Uterus (tissue), 4 donors: ENCODE data around the gene ASCC1. TPM values are rescaled to one million over a fixed set of nuclear protein-coding genes. Genes with fewer than 3 reads are reported as not detected.
"Not testable (repeated sequence)": the region's sequence is repeated elsewhere in the genome, so short reads cannot be mapped to it uniquely, and the experiment has no call there.

Experiments
- DNase-seq, 2 donors: peaks; one replicate each; pipeline ENCODE4 v3.0.0-alpha.2; 2019 to 2020
- H3K27ac ChIP-seq, 2 donors: fragments of 200-600 bp; sonication (generic); 1 replicate in 1 of 2; 2 replicates in 1 of 2; pipeline ENCODE4 v1.5.1; 2016 to 2018
- H3K27me3 ChIP-seq, 2 donors: fragments of 200-600 bp; sonication (generic); one replicate each; pipeline ENCODE4 v1.5.1; 2018 to 2019; ENCODE audit warnings: control low read depth in 1 of 2
- H3K36me3 ChIP-seq, 2 donors: fragments of 200-600 bp; sonication (generic); one replicate each; pipeline ENCODE4 v1.5.1; 2019; ENCODE audit warnings: control low read depth in 1 of 2
- H3K4me1 ChIP-seq, 2 donors: fragments of 200-600 bp; sonication (generic); one replicate each; pipeline ENCODE4 v1.5.1; 2018 to 2019; ENCODE audit warnings: control low read depth in 1 of 2
- H3K4me3 ChIP-seq, 2 donors: fragments of 200-600 bp; sonication (generic); 1 replicate in 1 of 2; 2 replicates in 1 of 2; pipeline ENCODE4 v1.5.1; 2018 to 2019; ENCODE audit warnings: mild to moderate bottlenecking in 1 of 2
- H3K9me3 ChIP-seq, 2 donors: fragments of 200-600 bp; sonication (generic); one replicate each; pipeline ENCODE4 v1.5.1; 2019; ENCODE audit warnings: control low read depth in 1 of 2
- POLR2A ChIP-seq, 2 donors: fragments of 450-650 bp; IDR thresholded peaks; one replicate each; pipeline ENCODE4 v1.6.1; 2016; ENCODE audit warnings: antibody characterized with exemption in 2 of 2, mild to moderate bottlenecking in 1 of 2, moderate library complexity in 1 of 2
- intact Hi-C: fragments of 100-400 bp; cut with DNase I; formaldehyde crosslinking; loops from one replicate; pipeline ENCODE4 v1.15.1; 2023; ENCODE audit warnings: low total_unique reads
- total RNA-seq, 4 donors: library from RNA; depleted of rRNA in 3 of 4; stranded (reverse); fragments of >200 nt in 3 of 4; gene quantifications; one replicate each; pipeline versions ENCODE4 v1.1.0 to v1.2.4, GENCODE V29; 2014 to 2023
- TF ChIP-seq, protein P1 (sequence below), 4 experiments: fragments of 200-600 bp in 2 of 4; fragments of 450-650 bp in 2 of 4; sonication (generic) in 2 of 4; IDR thresholded peaks; one replicate each; pipeline ENCODE4 v1.5.1; 2016 to 2019; ENCODE audit warnings: antibody characterized with exemption in 4 of 4, mild to moderate bottlenecking in 2 of 4, moderate library complexity in 1 of 4
- donor health status: DM: yes; HTN: yes; CAD: no.

The ASCC1 gene
- total RNA-seq, 4 donors from 2014 or later: 17.9 to 156 (median 38.4) TPM

DNA sequence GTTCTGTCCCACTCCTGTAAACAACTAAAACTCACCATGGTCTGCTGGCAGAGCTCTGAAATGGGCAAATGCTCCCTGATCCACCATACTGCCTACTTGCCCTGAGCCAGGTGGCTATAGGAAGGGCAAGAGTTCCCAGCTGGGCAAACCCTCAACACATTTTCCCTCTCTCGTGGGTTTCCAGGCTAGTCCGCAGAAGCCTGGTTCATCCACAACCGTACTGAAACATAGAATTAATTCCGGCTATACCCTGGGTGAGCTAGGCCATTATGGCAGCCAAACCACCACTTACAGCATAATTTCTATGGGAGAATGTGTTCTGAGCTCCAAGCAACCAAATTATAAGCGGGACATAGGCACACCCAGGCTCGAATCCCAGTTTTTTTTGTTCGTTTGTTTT is 37.5 kb upstream of the ASCC1 start:
- H3K4me1 ChIP-seq: peaks cover 23 to 38% of the 10 kb centered on the region in 2 donors

DNA sequence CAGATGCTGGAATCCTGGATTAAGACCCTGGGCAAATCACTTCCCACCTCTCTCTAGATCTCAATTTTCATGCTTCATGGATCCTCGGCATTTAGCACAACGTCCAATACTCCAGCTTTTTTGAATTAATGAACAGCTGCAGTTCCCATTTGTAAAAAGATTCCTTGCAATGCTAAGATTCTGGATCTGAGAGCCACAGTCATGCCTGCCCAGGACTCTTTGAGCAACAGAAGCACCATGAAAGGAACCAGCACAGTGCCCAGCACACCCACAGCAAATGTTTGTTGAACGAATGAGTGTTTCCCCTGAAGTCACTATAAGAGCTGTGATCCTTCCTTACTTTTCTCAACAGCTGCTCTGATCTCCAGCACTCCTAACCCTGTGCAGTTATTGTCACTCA is 36.9 kb upstream of the ASCC1 start:
- H3K4me1 ChIP-seq: peaks cover 25 to 41% of the 10 kb centered on the region in 2 donors
- H3K27me3 ChIP-seq: no peaks in the 10 kb centered on the region
- intact Hi-C loops: no loop called here
- no peaks in the 10 kb centered on the region for H3K9me3 ChIP-seq
- H3K27ac ChIP-seq: peak overlapping the region; percentile 92 to 99
- H3K36me3 ChIP-seq: no peaks in the 10 kb centered on the region
- no peak overlapping the region for H3K4me3 ChIP-seq
- no peak for DNase-seq
- TF ChIP-seq, protein P1, sequence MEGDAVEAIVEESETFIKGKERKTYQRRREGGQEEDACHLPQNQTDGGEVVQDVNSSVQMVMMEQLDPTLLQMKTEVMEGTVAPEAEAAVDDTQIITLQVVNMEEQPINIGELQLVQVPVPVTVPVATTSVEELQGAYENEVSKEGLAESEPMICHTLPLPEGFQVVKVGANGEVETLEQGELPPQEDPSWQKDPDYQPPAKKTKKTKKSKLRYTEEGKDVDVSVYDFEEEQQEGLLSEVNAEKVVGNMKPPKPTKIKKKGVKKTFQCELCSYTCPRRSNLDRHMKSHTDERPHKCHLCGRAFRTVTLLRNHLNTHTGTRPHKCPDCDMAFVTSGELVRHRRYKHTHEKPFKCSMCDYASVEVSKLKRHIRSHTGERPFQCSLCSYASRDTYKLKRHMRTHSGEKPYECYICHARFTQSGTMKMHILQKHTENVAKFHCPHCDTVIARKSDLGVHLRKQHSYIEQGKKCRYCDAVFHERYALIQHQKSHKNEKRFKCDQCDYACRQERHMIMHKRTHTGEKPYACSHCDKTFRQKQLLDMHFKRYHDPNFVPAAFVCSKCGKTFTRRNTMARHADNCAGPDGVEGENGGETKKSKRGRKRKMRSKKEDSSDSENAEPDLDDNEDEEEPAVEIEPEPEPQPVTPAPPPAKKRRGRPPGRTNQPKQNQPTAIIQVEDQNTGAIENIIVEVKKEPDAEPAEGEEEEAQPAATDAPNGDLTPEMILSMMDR (IDR thresholded peaks at IDR 0.05): no peak
- TF ChIP-seq POLR2A (IDR thresholded peaks at IDR 0.05): no peak

More for the DNA sequence above, 37.5 kb upstream of the ASCC1 start:
- Histone ChIP-seq H3K27me3 (no peaks in the 10 kb centered on the region), H3K27ac (peak overlapping the region; percentile 92 to 99), H3K9me3 (no peaks in the 10 kb centered on the region), H3K4me3 (no peak overlapping the region), H3K36me3 (no peaks in the 10 kb centered on the region)
- no peak for TF ChIP-seq POLR2A (IDR thresholded peaks at IDR 0.05)
- TF ChIP-seq, protein P1 (IDR thresholded peaks at IDR 0.05): no peak
- intact Hi-C loops: no loop called here
- DNase-seq: no peak

DNA sequence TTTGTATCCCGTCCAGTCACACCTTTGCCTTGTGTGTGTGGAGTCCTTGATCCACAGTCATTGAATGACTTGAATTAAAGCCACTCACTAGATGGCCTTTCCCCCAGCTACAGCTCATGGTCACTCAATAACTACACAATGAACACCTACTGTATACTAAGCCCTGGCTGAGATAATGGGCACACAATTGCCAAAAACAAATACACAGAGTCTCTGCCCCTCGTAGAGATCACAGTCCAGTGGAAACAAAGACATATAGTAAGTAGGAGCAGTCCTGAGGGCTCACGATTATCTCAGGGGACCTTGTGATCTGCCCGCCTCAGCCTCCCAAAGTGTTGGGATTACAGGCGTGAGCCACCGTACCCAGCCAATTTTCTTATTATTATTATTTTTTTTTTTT is 35.6 kb upstream of the ASCC1 start:
- TF ChIP-seq, protein P1 (IDR thresholded peaks at IDR 0.05): no peak
- TF ChIP-seq POLR2A (IDR thresholded peaks at IDR 0.05): no peak

DNA sequence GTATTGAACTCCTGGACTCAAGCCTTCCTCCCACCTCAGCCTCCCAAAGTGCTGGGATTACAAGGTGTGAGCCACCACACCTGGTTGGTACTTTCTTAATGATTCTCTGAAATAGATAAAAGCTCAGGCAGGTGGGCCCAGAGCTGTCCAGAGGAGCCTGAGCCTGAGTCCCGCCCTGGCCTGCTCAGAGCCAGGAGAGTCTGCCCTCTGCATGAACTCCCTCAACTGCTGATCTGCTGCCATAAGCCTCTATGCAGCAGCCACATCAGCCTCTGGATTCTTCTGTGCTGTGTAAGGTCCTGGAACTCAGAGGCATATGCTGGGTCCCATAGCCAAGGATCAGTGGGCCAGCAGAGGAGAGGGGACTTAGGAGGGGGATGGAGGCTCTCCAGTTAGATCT is 34.6 kb upstream of the ASCC1 start:
- Histone ChIP-seq H3K4me3 (no peak overlapping the region), H3K27ac (peak overlapping the region; percentile 92 to 99), H3K36me3 (no peaks in the 10 kb centered on the region), H3K4me1 (peaks cover 24 to 45% of the 10 kb centered on the region in 2 donors), H3K27me3 (no peaks in the 10 kb centered on the region), H3K9me3 (no peaks in the 10 kb centered on the region)
- DNase-seq: peak; percentile 77 to 80
- intact Hi-C loops: no loop called here
- TF ChIP-seq, protein P1 (IDR thresholded peaks at IDR 0.05): no peak
- no peak for TF ChIP-seq POLR2A (IDR thresholded peaks at IDR 0.05)

More for the DNA sequence above, 35.6 kb upstream of the ASCC1 start:
- Histone ChIP-seq H3K4me3 (no peak overlapping the region), H3K9me3 (no peaks in the 10 kb centered on the region), H3K36me3 (no peaks in the 10 kb centered on the region), H3K4me1 (peaks cover 30 to 51% of the 10 kb centered on the region in 2 donors), H3K27me3 (no peaks in the 10 kb centered on the region), H3K27ac (peak overlapping the region; percentile 92 to 99)
- intact Hi-C loops: no loop called here
- DNase-seq: no peak

DNA sequence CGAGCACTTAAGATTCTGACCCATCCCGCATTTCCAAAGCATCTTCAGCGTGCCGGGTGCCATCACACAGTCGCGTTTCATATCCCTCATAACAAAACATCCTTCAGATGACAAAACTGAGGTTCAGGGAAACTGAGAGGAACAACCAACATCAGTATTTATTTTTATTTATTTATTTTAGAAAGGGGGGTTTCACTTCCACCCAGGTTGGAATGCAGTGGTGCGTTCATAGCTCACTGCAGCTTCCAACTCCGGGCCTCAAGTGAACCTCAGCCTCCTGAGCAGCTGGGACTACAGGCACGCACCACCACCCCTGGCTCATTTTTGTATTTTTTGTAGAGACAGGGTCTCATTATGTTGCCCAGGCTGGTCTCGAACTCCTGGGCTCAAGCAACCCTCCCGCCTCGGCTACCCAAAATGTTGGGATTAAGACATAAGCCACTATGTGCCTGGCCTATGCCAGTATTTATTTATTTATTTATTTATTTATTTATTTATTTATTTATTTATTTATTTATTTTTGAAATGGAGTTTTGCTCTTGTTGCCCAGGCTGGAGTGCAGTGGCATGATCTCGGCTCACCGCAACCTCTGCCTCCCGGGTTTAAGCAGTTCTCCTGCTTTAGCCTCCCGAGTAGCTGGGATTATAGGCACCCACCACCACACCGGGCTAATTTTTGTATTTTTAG is 33.2 kb upstream of the ASCC1 start:
- intact Hi-C loops, DNase-seq, H3K4me3 ChIP-seq, H3K9me3 ChIP-seq, H3K27me3 ChIP-seq, H3K36me3 ChIP-seq: not testable (repeated sequence)
- H3K27ac ChIP-seq: peak overlapping the region; percentile 92 to 99
- H3K4me1 ChIP-seq: peaks cover 24 to 34% of the 10 kb centered on the region in 2 donors
